Measurements from ENCODE around the gene CHKB. TPM values are rescaled to one million over a fixed set of nuclear protein-coding genes. Genes with fewer than 3 reads are reported as not detected.

Gene CHKB
- total and polyA plus RNA-seq, 2 of the 8 experiments (the other 6 are each of a cell fraction or from before 2014, with no cell fraction given): 27.9 to 42.2 TPM

GRCh38 chr22:50581950-50582492 is 628 bp downstream of the CHKB start (continued):
- TF ChIP-seq RNF2 (IDR thresholded peaks at IDR 0.05; ENCODE audit: borderline replicate concordance, low read depth, low read length, missing control alignments, poor library complexity, severe bottlenecking): peak; percentile 26
- no peak for TF ChIP-seq SIN3A (conservative IDR thresholded peaks at IDR 0.05 in 1 of 2, IDR thresholded peaks at IDR 0.05 in 1 of 2; ENCODE audit: low read depth in 1 of 2, low read length in 2 of 2)
- TF ChIP-seq KDM4A (IDR thresholded peaks at IDR 0.05; ENCODE audit: low read depth, low read length, severe bottlenecking): peak; percentile 48
- TF ChIP-seq ASH2L (IDR thresholded peaks at IDR 0.05; ENCODE audit: low read length): peak; percentile 6
- no peak for TF ChIP-seq BRCA1 (IDR thresholded peaks at IDR 0.05; ENCODE audit: low read depth, low read length)
- TF ChIP-seq CBX5 (IDR thresholded peaks at IDR 0.05; ENCODE audit: low read depth, low read length): no peak
- no peak; the same call in 1 of the 2 replicates for TF ChIP-seq POLR2AphosphoS5 (IDR thresholded peaks at IDR 0.05; ENCODE audit: low read depth, low read length)
- TF ChIP-seq PHF8 (conservative IDR thresholded peaks at IDR 0.05; ENCODE audit: low read depth, low read length): 0 out of 2 replicates have a peak, but pooled peaks have one; percentile 59
